Retinal pigment epithelial cell (primary cell): Measurements from ENCODE around the gene IL16.

ENCODE experiments used
- DNase-seq: peaks from one replicate; pipeline ENCODE4 v3.0.0-alpha.2; 2010; ENCODE audit warnings: low read depth
- H3K4me3 ChIP-seq: 2 replicates; pipeline ENCODE4 v1.5.1; 2011; ENCODE audit warnings: mild to moderate bottlenecking, low read length, control low read depth, moderate library complexity
- TF ChIP-seq, protein P1 (sequence below): conservative IDR thresholded peaks from 2 replicates; pipeline ENCODE4 v1.5.1; 2011; ENCODE audit warnings: low read depth, low read length, control low read depth, inconsistent platforms

The IL16 gene

GRCh38 chr15:81293728-81294515 lies 97.2 kb downstream of the IL16 start:
- DNase-seq: no peak
- H3K4me3 ChIP-seq: no peak overlapping the region
- TF ChIP-seq, protein P1, sequence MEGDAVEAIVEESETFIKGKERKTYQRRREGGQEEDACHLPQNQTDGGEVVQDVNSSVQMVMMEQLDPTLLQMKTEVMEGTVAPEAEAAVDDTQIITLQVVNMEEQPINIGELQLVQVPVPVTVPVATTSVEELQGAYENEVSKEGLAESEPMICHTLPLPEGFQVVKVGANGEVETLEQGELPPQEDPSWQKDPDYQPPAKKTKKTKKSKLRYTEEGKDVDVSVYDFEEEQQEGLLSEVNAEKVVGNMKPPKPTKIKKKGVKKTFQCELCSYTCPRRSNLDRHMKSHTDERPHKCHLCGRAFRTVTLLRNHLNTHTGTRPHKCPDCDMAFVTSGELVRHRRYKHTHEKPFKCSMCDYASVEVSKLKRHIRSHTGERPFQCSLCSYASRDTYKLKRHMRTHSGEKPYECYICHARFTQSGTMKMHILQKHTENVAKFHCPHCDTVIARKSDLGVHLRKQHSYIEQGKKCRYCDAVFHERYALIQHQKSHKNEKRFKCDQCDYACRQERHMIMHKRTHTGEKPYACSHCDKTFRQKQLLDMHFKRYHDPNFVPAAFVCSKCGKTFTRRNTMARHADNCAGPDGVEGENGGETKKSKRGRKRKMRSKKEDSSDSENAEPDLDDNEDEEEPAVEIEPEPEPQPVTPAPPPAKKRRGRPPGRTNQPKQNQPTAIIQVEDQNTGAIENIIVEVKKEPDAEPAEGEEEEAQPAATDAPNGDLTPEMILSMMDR: no peak

GRCh38 chr15:81294516-81294880 lies 97.8 kb downstream of the IL16 start:
- no peak overlapping the region for H3K4me3 ChIP-seq

DNA sequence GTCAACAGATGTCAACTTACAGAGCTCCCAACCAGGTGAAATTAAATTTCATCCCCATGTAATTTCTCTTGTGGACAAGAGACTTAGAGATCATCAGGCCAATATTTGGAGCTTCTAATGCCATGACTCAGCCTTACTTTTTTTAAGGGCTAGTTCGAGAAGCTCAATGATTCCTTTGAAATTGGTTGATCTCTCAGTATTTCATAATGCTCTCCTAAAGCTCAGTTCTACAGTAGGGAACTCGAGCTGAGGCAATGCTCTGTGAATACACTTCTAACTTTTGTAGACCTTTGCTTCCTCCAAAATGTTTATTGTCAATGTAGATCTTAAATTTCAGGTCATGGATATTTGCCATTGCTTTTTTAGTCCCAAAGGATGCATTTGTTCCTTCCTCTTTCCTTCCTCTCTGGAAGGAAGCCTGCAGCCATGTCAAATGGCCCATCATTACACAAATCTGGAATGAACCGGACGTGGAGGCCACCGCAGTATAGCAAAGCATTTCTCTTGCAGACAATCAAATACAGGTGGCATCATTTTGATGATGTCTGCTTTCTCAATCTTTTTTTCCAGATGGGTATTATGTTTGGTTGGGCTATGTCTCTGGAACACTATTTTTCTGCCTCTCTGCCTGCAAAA lies 98.9 kb downstream of the IL16 start:
- DNase-seq: no peak
- TF ChIP-seq, protein P1: no peak
- no peak overlapping the region for H3K4me3 ChIP-seq

More at GRCh38 chr15:81294516-81294880, 97.8 kb downstream of the IL16 start:
- no peak for DNase-seq
- TF ChIP-seq, protein P1: no peak

GRCh38 chr15:81296186-81296585 lies 99.5 kb downstream of the IL16 start:
- DNase-seq: no peak
- TF ChIP-seq, protein P1: no peak
- H3K4me3 ChIP-seq: no peak overlapping the region

- TF ChIP-seq, protein P1: no peak
- H3K4me3 ChIP-seq: no peak overlapping the region
- no peak for DNase-seq
These were observed 100.0 kb downstream of the IL16 start for GRCh38 chr15:81296673-81297072.

DNA sequence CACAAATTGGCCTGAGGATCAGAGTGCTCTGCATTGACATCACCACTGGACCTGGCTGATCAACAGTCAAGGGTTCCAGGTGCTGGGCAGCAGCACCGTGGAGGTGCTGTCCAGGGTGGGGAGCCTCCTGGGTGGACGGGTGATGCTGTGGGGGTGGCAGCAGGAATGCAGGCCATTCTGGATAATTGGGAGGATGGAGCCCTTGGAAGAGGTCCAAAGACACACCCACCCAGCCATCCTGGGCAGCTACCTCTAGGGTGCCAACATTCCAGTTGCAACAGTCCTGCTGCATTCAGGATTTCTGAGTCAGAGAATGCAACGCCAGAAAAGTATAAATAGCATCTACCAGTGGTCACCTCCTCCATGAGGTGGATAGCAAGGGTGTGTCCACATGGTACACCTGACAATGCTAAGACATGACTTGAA lies 100.5 kb downstream of the IL16 start:
- TF ChIP-seq, protein P1: no peak
- no peak overlapping the region for H3K4me3 ChIP-seq
- peak; percentile 37 for DNase-seq
